ENCODE data around the gene SARNP.
A peak's percentile ranks its signal among the peaks of the same experiment; 100 is the strongest.

The SARNP gene

DNA sequence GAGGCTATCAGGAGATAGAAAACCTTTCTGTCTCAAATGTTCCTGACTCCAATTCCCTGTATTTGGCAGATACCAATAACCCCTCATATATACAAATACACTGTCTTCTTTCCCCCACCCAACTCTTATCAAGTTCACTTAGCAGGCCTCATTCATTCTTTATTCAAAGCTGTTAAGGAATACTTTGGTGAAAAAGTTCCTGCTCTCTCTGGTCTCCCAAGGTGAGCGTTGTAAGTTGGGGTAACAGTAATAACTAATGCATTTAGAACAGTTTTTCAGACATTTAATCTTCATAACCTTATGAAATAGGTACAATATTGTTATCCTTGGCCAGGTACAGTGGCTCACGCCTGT lies 78.5 kb downstream of the SARNP start:
- DNase-seq = no peak

DNA sequence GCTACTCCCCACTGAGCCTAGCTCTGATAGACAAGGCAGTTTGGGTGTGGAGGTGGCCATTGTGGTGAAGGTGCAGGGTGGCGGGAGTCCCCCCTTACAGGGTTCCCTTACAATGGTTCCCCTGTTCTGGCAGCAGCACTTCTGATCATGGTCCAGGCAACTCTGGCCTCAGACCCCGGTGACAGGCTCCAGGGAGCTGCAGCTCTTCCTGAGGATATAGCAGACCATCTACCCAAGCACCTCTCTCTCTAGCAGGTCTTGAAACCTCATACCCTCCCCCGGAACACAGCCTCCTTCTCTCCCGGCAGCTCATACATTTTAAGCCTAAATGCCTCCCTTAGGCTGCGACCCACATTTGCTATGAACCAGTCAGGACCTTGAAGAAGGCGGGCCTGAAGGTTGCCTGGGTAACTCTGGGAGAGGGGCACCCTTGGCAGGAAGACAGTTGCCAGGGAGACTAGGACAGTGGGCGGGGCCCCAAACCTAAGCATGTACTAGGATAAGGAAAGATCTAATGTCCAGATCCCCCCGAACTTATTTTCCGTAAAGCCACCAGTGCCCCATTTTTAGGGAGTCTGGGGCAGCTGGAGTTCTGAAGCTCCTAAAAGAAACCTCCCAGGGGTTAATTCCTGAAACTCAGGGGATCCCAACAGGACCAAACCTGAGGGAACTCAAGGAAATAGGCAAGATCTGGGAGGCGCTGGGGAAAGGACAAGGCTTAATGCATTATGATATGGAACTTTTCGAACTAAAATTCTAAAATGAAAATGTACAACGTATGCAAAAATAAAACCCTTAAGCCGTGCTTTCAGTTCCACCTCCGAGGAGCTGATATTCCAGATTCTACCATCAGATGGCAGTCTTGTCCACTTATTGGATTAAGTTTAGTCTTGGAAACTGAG lies 79.2 kb downstream of the SARNP start:
- DNase-seq = peak; percentile 91

DNA sequence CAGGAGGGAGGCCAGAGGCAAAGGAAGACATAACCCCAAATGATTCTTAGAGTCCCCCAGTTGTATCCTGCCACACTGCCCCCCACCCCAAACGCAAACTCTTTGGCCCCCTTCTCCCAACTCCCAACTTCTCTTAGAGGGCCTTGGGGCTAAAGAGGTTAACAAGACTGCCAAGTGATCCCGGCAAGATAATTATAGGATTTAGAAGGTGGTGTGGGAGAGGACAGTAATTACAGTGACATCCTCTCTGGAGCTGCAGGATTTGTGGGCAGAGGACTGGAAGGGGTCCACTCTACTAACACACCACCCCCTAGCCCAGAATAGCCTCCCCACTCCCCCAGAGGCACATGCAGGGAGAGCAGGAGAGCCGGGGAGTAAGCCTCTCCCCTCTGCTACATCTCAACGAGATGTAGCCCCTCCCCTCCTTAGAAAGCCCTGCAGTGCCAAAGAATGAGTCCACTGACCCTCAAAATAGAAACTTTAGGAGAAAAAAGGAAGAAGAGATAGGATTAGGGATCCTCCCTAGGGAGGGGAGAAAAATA lies 79.9 kb downstream of the SARNP start:
- DNase-seq = no peak

DNA sequence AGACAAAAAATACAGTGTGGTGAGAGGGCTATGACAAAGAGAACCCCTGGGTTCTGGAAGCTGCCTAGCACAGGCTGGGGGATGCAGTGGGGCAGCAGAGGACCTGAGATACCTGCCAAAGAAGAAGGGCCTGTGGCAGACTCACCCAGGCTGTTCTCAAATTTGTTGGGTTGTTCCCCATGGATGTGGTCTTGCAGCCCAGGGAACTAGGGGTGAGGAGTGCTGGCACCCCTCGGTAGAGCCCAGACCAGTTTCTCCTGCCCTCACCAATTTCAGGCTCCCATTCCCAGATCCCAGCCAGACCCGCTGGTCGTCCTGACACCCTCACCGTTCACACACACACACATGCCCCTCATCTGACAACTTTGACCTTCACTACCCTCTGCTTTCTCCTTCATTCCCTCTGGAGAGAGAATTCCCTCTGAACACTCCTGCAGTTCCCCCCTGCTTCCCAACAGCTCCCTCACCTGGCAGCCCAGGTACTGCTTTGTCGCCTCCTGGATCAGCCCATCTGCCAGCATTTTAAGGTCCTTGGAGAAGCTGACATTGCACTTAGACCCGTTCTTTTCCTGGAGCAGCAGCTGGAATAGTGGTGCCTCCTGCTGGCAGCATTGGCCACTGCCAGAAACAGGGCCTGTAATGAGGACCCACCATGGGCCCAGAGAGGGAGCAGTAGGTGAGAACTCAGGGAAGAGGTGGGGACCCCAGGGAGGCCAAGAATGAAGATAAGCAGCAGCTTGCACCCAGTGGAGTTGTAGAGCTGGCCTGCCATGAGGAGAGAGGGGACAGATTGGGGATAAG lies 80.5 kb downstream of the SARNP start:
- peak; percentile 72 for DNase-seq

DNA sequence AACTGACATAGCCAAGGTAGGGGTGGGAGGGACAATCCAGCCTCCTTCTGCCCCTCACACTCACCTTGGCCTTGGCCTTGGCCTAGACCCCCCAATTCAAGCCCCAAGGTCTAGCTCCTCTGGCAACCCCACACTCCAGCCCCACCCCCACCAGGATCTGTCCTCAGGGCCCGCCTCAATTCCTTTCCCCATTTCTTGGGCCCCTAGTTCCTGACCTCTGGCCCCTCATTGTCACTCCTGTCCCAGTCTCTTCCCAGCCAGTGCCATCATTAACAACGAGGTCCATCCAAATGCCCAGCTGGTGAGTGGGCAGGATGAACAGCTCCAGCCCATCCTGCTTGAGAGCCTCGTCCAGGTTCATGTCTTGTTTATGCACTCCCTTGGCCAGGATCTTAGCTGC lies 81.4 kb downstream of the SARNP start:
- DNase-seq = no peak

GRCh38 chr12:55734595-55734994 lies 82.9 kb downstream of the SARNP start:
- DNase-seq = no peak

DNA sequence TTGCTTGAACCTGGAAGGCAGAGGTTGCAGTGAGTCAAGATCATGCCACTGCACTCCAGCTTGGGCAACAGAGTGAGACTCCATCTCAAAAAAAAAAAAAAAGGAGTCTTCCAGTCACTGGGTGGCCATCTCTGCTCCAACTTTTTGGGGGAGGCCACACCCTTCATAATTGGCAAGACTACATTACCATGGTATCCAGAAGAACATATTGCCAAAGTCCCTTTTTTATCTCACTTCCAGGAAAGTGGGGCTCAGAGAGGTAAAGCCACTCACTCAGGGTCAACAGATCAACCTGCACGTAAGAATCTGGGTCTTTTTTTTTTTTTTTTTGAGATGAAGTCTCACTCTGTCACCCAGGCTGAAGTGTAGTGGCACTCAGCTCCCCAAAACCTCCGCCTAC lies 83.7 kb downstream of the SARNP start:
- DNase-seq = no peak

DNA sequence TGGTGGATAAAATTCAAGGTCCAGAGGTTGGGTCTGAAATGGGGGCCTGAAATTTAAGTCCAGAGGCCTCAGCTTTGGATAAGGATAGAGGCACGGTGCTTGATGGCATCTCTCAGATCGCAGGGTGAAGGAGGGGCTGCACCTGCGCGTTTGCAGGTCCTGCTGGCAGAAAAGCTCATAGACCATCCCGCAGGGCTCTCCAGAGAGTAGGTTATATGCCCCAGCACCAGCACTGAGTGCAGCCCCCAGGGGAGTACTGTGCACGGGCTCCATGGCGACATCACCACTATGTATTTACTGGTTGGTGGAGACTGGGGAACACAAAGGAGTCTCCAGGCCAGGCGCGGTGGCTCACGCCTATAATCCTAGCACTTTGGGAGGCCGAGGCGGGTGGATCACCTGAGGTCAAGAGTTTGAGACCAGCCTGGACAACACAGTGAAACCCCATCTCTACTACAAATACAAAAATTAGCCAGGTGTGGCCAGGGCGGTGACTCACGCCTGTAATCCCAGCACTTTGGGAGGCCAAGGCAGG lies 84.4 kb downstream of the SARNP start:
- DNase-seq = no peak

DNA sequence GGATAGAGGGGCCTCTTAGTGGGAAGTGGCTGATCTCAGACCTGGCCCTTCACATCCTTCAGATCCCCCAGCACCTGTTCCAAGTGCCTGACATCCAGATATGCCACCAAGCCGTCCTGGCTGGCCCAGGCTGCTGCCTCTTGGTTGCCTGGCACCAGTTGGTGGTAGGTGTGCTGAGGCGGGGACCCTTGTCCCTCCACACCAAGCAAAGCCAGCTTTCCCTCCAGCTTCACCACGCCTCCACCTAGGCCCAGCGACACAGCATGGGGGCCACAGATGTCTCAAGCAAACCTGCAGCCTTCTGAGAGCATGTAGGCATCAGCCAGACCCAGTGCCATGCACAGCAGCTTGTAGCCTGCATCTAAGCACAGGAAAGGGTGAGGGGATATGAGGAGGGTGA lies 85.2 kb downstream of the SARNP start:
- DNase-seq = no peak

GRCh38 chr12:55729819-55730818 lies 87.4 kb downstream of the SARNP start:
- peak; percentile 63 for DNase-seq

DNA sequence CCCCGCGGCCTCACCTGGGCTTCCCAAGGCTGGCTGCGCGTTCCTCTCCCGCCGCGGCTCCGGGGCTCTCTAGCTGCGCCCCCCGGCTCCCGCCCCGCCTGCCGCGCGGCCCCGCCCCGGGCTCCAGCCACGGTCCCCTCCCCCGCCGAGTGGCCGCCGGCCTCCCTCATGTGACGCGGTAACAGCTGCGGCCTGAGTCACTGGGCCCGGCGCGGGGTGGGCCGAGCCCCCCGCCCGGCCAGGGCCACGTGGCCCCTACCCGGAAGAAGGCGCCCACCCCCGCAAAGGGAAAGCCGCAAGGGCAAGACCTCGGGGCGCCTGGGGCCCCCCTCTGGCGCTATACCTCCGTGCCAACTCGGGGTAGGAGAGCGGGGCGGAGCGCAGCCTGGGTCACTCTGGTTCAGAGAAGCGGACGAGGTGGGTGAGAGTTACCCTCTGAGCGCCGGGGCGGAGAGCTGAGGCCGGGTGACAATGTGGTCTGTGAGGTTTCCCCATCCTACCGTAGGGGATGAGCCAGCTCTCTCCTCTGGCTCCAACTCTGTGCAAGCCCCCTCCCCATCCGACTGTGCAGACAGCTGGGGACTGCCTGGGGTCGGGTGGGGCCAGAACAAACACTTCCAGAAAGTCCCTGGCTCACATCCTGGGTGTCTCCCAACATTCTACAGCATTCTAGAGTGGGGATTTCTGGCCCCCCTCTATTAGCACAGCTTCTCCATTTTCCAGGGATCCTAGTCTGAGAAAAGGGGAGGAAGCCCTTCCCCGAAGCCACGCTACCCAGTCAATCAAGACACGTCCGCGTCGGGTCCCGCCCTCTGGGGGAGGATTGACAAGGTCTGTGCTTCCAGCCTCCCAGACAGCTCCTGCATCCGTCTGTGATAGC lies 88.3 kb downstream of the SARNP start, which contains the start of gene CD63:
TSS of gene CD63 (minus strand) at position 71 of the 880 bp plus-strand sequence. CDS start 668 bp downstream, outside the sequence.
- DNase-seq = peak; percentile 83

GRCh38 chr12:55728186-55728938 lies 89.2 kb downstream of the SARNP start:
- DNase-seq = no peak

DNA sequence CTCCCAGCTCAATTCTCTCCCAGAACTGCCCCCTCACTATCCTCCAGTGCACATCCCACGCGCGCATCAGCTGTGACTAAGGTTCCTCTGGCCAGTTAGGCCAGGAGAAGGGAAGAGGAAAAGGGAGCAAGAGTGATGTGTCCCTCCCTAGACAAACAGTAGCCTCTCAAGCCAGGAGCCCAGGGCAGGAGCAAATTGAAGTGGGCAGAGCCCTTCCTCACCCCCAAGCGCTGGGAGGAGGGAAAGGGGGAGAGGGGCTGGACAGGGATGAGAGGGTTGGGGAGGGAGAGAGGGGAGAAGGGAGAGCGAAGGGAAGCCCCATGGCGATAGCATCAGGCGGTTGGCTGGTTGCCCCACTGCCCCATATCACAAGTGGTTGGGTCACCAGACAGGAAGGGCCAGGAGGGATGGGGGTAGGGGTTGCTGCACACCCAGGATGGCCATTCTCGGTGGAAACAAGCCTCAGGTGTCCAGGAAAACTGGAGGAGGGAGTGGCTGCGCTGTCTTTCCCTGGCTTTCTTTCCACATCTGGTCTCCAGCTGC lies 89.8 kb downstream of the SARNP start:
- no peak for DNase-seq

GRCh38 chr12:55726971-55727370 lies 90.6 kb downstream of the SARNP start:
- DNase-seq = no peak

GRCh38 chr12:55725556-55725955 lies 92.0 kb downstream of the SARNP start:
- no peak for DNase-seq

- no peak for DNase-seq
Measured at GRCh38 chr12:55724940-55725309, 92.6 kb downstream of the SARNP start.

- peak; percentile 76 for DNase-seq
Measured at GRCh38 chr12:55724226-55724939, 93.1 kb downstream of the SARNP start.

DNA sequence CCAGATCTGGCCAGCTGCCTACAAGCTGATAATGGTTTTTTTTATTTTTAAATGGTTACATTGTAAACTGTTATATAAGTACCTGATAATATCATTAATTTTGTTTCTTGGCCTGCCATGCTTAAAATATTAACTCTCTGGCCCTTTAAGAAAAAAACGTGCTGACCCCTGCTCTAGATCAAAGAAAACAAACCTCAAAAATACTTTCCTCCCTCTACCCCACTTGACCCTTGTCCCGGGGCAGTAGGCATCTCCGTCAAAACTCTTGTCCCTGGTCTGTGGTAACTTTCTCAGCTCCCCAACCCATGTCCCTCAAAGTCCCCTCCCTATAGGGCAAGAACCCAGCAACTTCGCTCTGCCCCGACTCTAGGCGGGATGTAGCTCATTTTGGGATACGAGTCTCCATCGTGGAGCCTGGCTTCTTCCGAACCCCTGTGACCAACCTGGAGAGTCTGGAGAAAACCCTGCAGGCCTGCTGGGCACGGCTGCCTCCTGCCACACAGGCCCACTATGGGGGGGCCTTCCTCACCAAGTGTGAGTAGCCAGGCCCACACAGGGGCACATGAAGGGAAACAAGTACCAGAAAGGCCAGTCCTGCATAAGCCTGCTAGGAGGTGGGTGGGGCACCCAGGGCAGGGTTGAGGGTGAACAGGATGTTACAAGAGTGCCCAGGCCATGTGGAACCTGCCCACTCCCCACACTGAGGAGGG lies 93.9 kb downstream of the SARNP start:
- no peak for DNase-seq

DNA sequence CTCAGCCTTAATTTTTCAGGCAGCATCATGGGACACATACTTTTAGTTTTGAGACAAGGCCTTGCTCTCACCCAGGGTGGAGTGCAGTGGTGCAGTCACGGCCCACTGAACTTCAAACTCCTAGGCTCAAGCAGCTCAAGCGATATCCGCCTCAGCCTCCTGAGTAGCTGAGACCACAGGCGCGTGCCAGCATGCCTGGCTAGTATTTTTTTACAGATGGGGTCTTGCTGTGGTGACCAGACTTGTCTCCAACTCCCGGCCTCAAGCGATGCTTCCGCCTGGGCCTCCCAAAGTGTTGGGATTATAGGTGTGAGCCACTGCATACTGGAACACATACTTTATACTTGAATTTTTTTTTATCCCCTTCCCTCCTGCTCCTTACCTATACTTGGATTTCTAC lies 94.6 kb downstream of the SARNP start:
- no peak for DNase-seq
